Natural killer cell (primary cell): ENCODE measurements around the gene DOCK9. TPM values are rescaled to one million over a fixed set of nuclear protein-coding genes. Genes with fewer than 3 reads are reported as not detected.

Source experiments
- ATAC-seq, 3 donors: fragments of 150-1000 bp in 2 of 3; fragments of 200-7000 bp in 1 of 3; cut with Tn5 transposase; 1 replicate in 1 of 3; 2 replicates in 2 of 3; pipeline ENCODE4 v1.10.0; 2021; ENCODE audit warnings: mild to moderate bottlenecking in 2 of 3, moderate library complexity in 2 of 3
- DNase-seq, 2 donors: peaks; one replicate each; pipeline versions ENCODE4 v3.0.0 to v3.0.0-alpha.2; 2013 to 2021; ENCODE audit warnings: mixed read lengths in 1 of 2
- H3K27ac ChIP-seq: one replicate; pipeline ENCODE4 v1.5.1; 2013; ENCODE audit warnings: mild to moderate bottlenecking, low read length
- H3K27me3 ChIP-seq: one replicate; pipeline ENCODE4 v1.6.1; 2013; ENCODE audit warnings: low read length; ENCODE audit not compliant: control insufficient read depth, insufficient read depth
- H3K36me3 ChIP-seq: one replicate; pipeline ENCODE4 v1.6.1; 2013; ENCODE audit warnings: low read length; ENCODE audit not compliant: control insufficient read depth, insufficient read depth
- H3K4me1 ChIP-seq: one replicate; pipeline ENCODE4 v1.6.1; 2013; ENCODE audit warnings: low read length; ENCODE audit not compliant: control insufficient read depth, insufficient read depth
- H3K4me3 ChIP-seq: one replicate; pipeline ENCODE4 v1.5.1; 2013; ENCODE audit warnings: low read length
- H3K9me3 ChIP-seq: one replicate; pipeline ENCODE4 v1.6.1; 2013; ENCODE audit warnings: low read length; ENCODE audit not compliant: control insufficient read depth, insufficient read depth
- H3K27ac Mint-ChIP-seq, 2 donors: one replicate each; pipeline ENCODE4 v1.8.0; 2022; ENCODE audit warnings: mild to moderate bottlenecking in 2 of 2, mixed read lengths in 2 of 2, moderate library complexity in 1 of 2
- H3K27me3 Mint-ChIP-seq, 2 donors: one replicate each; pipeline ENCODE4 v1.8.0; 2022; ENCODE audit warnings: low read depth in 2 of 2, mixed read lengths in 2 of 2
- H3K36me3 Mint-ChIP-seq: one replicate; pipeline ENCODE4 v1.8.0; 2022; ENCODE audit warnings: mixed read lengths
- H3K4me1 Mint-ChIP-seq, 2 donors: one replicate each; pipeline ENCODE4 v1.8.0; 2022; ENCODE audit warnings: mixed read lengths in 2 of 2
- H3K4me3 Mint-ChIP-seq: one replicate; pipeline ENCODE4 v1.8.0; 2022; ENCODE audit warnings: mild to moderate bottlenecking, moderate library complexity, mixed read lengths
- H3K9me3 Mint-ChIP-seq, 2 donors: one replicate each; pipeline ENCODE4 v1.8.0; 2022; ENCODE audit warnings: mixed read lengths in 2 of 2
- WGBS: methylation state at CpG from one replicate; pipeline ENCODE4 v1.1.7; 2013; ENCODE audit warnings: missing lambda C conversion rate; ENCODE audit not compliant: insufficient coverage; 5-methylcytosine and 5-hydroxymethylcytosine counted together
- intact Hi-C: fragments of 100-400 bp; cut with micrococcal nuclease; formaldehyde crosslinking; loops from one replicate; pipeline ENCODE4 v1.14.2; 2022
- total RNA-seq, 4 donors: library from RNA; stranded (reverse); fragments of 120-200 nt in 1 of 4; gene quantifications; one replicate each; pipeline versions ENCODE4 v1.2.3 to v1.2.4, GENCODE V29; 2013 to 2022
- TF ChIP-seq, protein P1 (sequence below): fragments of 200-600 bp; IDR thresholded peaks from one replicate; pipeline ENCODE4 v1.8.0; 2022; ENCODE audit warnings: antibody characterized with exemption

The DOCK9 gene
- total RNA-seq, 3 donors from 2014 or later (not counting 1 experiment from before 2014, with no cell fraction given) = 31.5 to 42.5 (median 40.9) TPM

DNA sequence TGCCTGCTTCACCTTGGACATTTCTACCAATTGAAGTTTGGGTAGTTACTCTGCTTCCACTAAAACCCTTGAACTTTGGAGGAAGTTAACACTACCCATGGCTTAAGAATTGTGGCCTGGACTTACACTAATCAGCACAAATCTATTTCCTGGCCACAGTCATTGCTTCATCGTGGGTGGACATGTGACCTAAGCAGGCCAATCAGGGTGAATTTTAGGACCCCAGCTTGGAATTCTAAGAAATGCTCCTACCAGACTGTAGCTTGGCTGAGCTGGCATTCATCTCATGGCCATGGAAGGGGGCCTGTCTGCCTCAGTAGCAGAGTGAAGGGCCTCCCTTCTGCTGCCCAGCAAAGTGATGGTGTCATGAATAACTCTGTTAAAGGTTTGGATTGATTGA lies 167.1 kb downstream of the DOCK9 start:
- H3K4me1 Mint-ChIP-seq = no peaks in the 10 kb centered on the region
- intact Hi-C loops = no loop called here
- H3K27ac Mint-ChIP-seq = no peak overlapping the region
- WGBS = 52% methylated on average over 1 of the region's 1 CpG
- TF ChIP-seq, protein P1, sequence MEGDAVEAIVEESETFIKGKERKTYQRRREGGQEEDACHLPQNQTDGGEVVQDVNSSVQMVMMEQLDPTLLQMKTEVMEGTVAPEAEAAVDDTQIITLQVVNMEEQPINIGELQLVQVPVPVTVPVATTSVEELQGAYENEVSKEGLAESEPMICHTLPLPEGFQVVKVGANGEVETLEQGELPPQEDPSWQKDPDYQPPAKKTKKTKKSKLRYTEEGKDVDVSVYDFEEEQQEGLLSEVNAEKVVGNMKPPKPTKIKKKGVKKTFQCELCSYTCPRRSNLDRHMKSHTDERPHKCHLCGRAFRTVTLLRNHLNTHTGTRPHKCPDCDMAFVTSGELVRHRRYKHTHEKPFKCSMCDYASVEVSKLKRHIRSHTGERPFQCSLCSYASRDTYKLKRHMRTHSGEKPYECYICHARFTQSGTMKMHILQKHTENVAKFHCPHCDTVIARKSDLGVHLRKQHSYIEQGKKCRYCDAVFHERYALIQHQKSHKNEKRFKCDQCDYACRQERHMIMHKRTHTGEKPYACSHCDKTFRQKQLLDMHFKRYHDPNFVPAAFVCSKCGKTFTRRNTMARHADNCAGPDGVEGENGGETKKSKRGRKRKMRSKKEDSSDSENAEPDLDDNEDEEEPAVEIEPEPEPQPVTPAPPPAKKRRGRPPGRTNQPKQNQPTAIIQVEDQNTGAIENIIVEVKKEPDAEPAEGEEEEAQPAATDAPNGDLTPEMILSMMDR = no peak
- Histone ChIP-seq H3K4me1 (no peaks in the 10 kb centered on the region), H3K27me3 (no peaks in the 10 kb centered on the region), H3K4me3 (no peak overlapping the region), H3K9me3 (no peaks in the 10 kb centered on the region), H3K36me3 (peaks cover 26% of the 10 kb centered on the region), H3K27ac (no peak overlapping the region)
- no peaks in the 10 kb centered on the region for H3K9me3 Mint-ChIP-seq
- no peak for DNase-seq
- ATAC-seq = no peak
- H3K27me3 Mint-ChIP-seq = no peaks in the 10 kb centered on the region
- peaks cover 6% of the 10 kb centered on the region for H3K36me3 Mint-ChIP-seq
- no peak overlapping the region for H3K4me3 Mint-ChIP-seq

DNA sequence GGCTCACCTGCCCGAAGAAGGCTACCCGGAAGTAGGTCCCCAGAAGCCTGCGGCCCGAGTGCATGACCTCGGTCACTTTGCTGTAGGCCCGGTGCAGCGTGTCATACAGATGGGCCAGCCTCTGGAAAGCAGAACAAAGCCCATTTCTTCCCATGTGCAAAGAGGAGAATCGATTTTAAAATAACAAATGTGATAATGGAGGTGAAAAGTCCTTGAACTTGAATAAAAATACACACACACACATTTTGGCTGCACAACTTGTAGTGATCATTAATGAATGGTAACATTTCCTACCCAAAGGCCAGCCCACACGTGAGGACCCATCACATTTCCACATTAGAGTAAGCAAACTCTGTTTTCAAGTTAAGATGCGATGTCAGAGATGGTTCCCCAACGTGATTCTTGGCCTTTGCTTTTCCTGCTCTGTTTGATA lies 168.5 kb downstream of the DOCK9 start:
- H3K4me1 ChIP-seq = no peaks in the 10 kb centered on the region
- Mint-ChIP-seq H3K27me3 (no peaks in the 10 kb centered on the region), H3K4me1 (no peaks in the 10 kb centered on the region), H3K27ac (no peak overlapping the region), H3K36me3 (peaks cover 6% of the 10 kb centered on the region), H3K4me3 (no peak overlapping the region), H3K9me3 (no peaks in the 10 kb centered on the region)
- no peaks in the 10 kb centered on the region for H3K27me3 ChIP-seq
- H3K9me3 ChIP-seq = no peaks in the 10 kb centered on the region
- intact Hi-C loops = no loop called here
- no peak overlapping the region for H3K27ac ChIP-seq
- 97% methylated on average over 10 of the region's 11 CpGs for WGBS
- TF ChIP-seq, protein P1 = no peak
- H3K36me3 ChIP-seq = peaks cover 32% of the 10 kb centered on the region
- no peak overlapping the region for H3K4me3 ChIP-seq
- no peak for ATAC-seq
- DNase-seq = no peak

DNA sequence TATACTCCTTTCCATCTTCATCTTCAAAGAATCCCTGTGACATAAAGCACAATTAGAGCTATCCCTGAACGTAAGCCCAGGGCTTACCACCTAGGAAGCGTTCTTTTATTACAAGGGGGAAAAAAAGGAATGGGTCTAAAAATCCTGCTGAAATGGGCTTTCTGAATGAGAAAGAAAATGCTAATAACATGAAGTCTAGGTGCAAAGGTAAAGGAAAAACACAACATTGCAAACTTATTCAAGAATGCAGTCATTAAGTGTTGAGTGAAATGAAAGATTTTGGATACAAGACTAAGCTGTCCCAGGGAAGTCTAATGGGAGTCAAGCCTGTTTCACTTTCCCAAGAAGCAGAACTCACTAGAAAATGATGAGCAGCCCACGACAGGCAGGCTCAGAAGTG lies 170.1 kb downstream of the DOCK9 start:
- Mint-ChIP-seq H3K4me1 (no peaks in the 10 kb centered on the region), H3K27ac (no peak overlapping the region), H3K4me3 (no peak overlapping the region), H3K27me3 (no peaks in the 10 kb centered on the region), H3K9me3 (no peaks in the 10 kb centered on the region), H3K36me3 (peaks cover 6% of the 10 kb centered on the region)
- DNase-seq = no peak
- Histone ChIP-seq H3K4me1 (no peaks in the 10 kb centered on the region), H3K9me3 (no peaks in the 10 kb centered on the region), H3K36me3 (peaks cover 36% of the 10 kb centered on the region), H3K27ac (no peak overlapping the region), H3K27me3 (no peaks in the 10 kb centered on the region), H3K4me3 (no peak overlapping the region)
- intact Hi-C loops = no loop called here
- WGBS = 65% methylated on average over 3 of the region's 3 CpGs
- ATAC-seq = no peak
- TF ChIP-seq, protein P1 = no peak

DNA sequence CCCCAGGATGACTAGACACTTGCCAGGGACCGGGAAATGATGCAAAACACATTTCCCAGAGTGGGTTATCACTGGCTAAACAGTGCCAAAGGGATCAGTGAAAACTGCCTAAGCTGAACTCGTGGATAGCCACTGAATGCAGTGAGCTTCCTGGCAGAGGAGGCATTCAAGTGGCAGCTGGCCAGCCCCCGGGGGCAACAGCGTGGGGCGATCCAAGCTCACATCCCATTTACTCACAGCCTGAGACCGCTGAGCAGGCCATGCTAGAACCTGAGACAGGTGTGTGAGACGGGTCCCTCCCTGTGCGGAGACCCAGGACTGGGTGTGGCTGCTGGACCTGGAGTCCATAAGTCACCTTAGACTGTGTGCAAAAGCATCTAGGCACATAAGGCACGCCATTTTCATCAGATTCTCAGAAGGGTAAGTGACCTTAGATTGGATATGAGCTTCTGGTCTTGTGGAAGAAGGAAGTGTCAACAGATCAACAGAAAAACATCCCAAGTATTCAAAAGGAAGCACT lies 173.5 kb downstream of the DOCK9 start:
- H3K27me3 ChIP-seq = no peaks in the 10 kb centered on the region
- peaks cover 38% of the 10 kb centered on the region for H3K36me3 ChIP-seq
- Mint-ChIP-seq H3K9me3 (no peaks in the 10 kb centered on the region), H3K27ac (no peak overlapping the region), H3K4me3 (no peak overlapping the region), H3K4me1 (no peaks in the 10 kb centered on the region), H3K36me3 (peaks cover 6% of the 10 kb centered on the region), H3K27me3 (no peaks in the 10 kb centered on the region)
- DNase-seq = no peak
- 88% methylated on average over 9 of the region's 9 CpGs for WGBS
- no peak overlapping the region for H3K27ac ChIP-seq
- intact Hi-C loops = no loop called here
- H3K4me3 ChIP-seq = no peak overlapping the region
- ATAC-seq = no peak
- H3K9me3 ChIP-seq = no peaks in the 10 kb centered on the region
- no peaks in the 10 kb centered on the region for H3K4me1 ChIP-seq
- TF ChIP-seq, protein P1 = no peak
